Measurements from ENCODE around the gene NALCN.

The NALCN gene

GRCh38 chr13:101415358-101416174 is 742 bp downstream of the NALCN start:
- DNase-seq (ENCODE audit: low read depth) = no peak

GRCh38 chr13:101412076-101412475 is 4.2 kb downstream of the NALCN start:
- no peak for DNase-seq (ENCODE audit: low read depth)

GRCh38 chr13:101408992-101409656 is 7.2 kb downstream of the NALCN start:
- no peak for DNase-seq (ENCODE audit: low read depth)

- no peak for DNase-seq (ENCODE audit: low read depth)
Measured at GRCh38 chr13:101408154-101408553, 8.2 kb downstream of the NALCN start.

GRCh38 chr13:101406791-101407190 is 9.5 kb downstream of the NALCN start:
- DNase-seq (ENCODE audit: low read depth) = no peak

GRCh38 chr13:101401196-101401595 is 15.1 kb downstream of the NALCN start:
- DNase-seq (ENCODE audit: low read depth) = no peak

GRCh38 chr13:101399365-101399764 is 16.9 kb downstream of the NALCN start:
- DNase-seq (ENCODE audit: low read depth) = no peak

GRCh38 chr13:101398920-101399319 is 17.4 kb downstream of the NALCN start:
- DNase-seq (ENCODE audit: low read depth) = no peak

- no peak for DNase-seq (ENCODE audit: low read depth)
Measured at GRCh38 chr13:101398191-101398590, 18.1 kb downstream of the NALCN start.

- no peak for DNase-seq (ENCODE audit: low read depth)
Measured at GRCh38 chr13:101397742-101398141, 18.6 kb downstream of the NALCN start.

- DNase-seq (ENCODE audit: low read depth) = no peak
Measured at GRCh38 chr13:101394605-101395004, 21.7 kb downstream of the NALCN start.

GRCh38 chr13:101393140-101393539 is 23.2 kb downstream of the NALCN start:
- no peak for DNase-seq (ENCODE audit: low read depth)

- DNase-seq (ENCODE audit: low read depth) = no peak
Measured at GRCh38 chr13:101390461-101390860, 25.8 kb downstream of the NALCN start.

GRCh38 chr13:101384929-101385328 is 31.4 kb downstream of the NALCN start:
- no peak for DNase-seq (ENCODE audit: low read depth)

- no peak for DNase-seq (ENCODE audit: low read depth)
Measured at GRCh38 chr13:101383595-101383994, 32.7 kb downstream of the NALCN start.

GRCh38 chr13:101382701-101383100 is 33.6 kb downstream of the NALCN start:
- no peak for DNase-seq (ENCODE audit: low read depth)

- no peak for DNase-seq (ENCODE audit: low read depth)
Measured at GRCh38 chr13:101382086-101382485, 34.2 kb downstream of the NALCN start.

- no peak for DNase-seq (ENCODE audit: low read depth)
Measured at GRCh38 chr13:101360525-101360924, 55.8 kb downstream of the NALCN start.

GRCh38 chr13:101354895-101355294 is 61.4 kb downstream of the NALCN start:
- DNase-seq (ENCODE audit: low read depth) = no peak

GRCh38 chr13:101346942-101347728 is 69.2 kb downstream of the NALCN start:
- no peak for DNase-seq (ENCODE audit: low read depth)

GRCh38 chr13:101346161-101346560 is 70.1 kb downstream of the NALCN start:
- no peak for DNase-seq (ENCODE audit: low read depth)

GRCh38 chr13:101343128-101343787 is 73.0 kb downstream of the NALCN start:
- no peak for DNase-seq (ENCODE audit: low read depth)

All from stimulated activated CD4-positive, alpha-beta T cell treated with anti-CD3 and anti-CD28 coated beads, Interleukin-2, amount 100 ng/mL, for 4 hours (primary cell).